ENCODE data around the gene TMEM154.
A peak's percentile ranks its signal among the peaks of the same experiment; 100 is the strongest.

The TMEM154 gene
- 0.81 to 48.0 (median 5.7) reads per million in 18 experiments for total RNA-seq

- peak; percentile 71 to 78 for DNase-seq
Observed at GRCh38 chr4:152679414-152680281, at the start of gene TMEM154. TSS of gene TMEM154 (minus strand) at chr4:152679997. CDS start at chr4:152679933, 64 bp downstream.

GRCh38 chr4:152729466-152729865 is 49.7 kb upstream of the TMEM154 start:
- no peak for DNase-seq

GRCh38 chr4:152728343-152728742 is 48.5 kb upstream of the TMEM154 start:
- DNase-seq = no peak

- no peak for DNase-seq
Observed at GRCh38 chr4:152727784-152728183, 48.0 kb upstream of the TMEM154 start.

- DNase-seq = no peak
Observed at GRCh38 chr4:152724494-152724893, 44.7 kb upstream of the TMEM154 start.

GRCh38 chr4:152723236-152723635 is 43.4 kb upstream of the TMEM154 start:
- no peak for DNase-seq

GRCh38 chr4:152719801-152720556 is 40.2 kb upstream of the TMEM154 start:
- no peak for DNase-seq

- DNase-seq = no peak
Observed at GRCh38 chr4:152719291-152719690, 39.5 kb upstream of the TMEM154 start.

- DNase-seq = no peak
Observed at GRCh38 chr4:152715076-152715475, 35.3 kb upstream of the TMEM154 start.

GRCh38 chr4:152713951-152714705 is 34.3 kb upstream of the TMEM154 start:
- DNase-seq = no peak

GRCh38 chr4:152709675-152710438 is 30.1 kb upstream of the TMEM154 start:
- no peak for DNase-seq

GRCh38 chr4:152708796-152709195 is 29.0 kb upstream of the TMEM154 start:
- DNase-seq = no peak

- DNase-seq = no peak
Observed at GRCh38 chr4:152708361-152708760, 28.6 kb upstream of the TMEM154 start.

GRCh38 chr4:152707632-152708031 is 27.8 kb upstream of the TMEM154 start:
- no peak for DNase-seq

GRCh38 chr4:152705903-152706302 is 26.1 kb upstream of the TMEM154 start:
- DNase-seq = no peak

- DNase-seq = no peak
Observed at GRCh38 chr4:152704788-152705187, 25.0 kb upstream of the TMEM154 start.

GRCh38 chr4:152700151-152700550 is 20.4 kb upstream of the TMEM154 start:
- no peak for DNase-seq

- no peak for DNase-seq
Observed at GRCh38 chr4:152699313-152699712, 19.5 kb upstream of the TMEM154 start.

- DNase-seq = no peak
Observed at GRCh38 chr4:152698089-152698499, 18.3 kb upstream of the TMEM154 start.

GRCh38 chr4:152697284-152698088 is 17.7 kb upstream of the TMEM154 start:
- DNase-seq = no peak

- peak; percentile 14 to 49 for DNase-seq
Observed at GRCh38 chr4:152696764-152697261, 17.0 kb upstream of the TMEM154 start.

Measured in inflammatory macrophage (primary cell).